ENCODE results near the gene NABP1.
"Not testable (repeated sequence)": the region's sequence is repeated elsewhere in the genome, so short reads cannot be mapped to it uniquely, and the experiment has no call there.

The NABP1 gene, protein sequence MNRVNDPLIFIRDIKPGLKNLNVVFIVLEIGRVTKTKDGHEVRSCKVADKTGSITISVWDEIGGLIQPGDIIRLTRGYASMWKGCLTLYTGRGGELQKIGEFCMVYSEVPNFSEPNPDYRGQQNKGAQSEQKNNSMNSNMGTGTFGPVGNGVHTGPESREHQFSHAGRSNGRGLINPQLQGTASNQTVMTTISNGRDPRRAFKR

DNA sequence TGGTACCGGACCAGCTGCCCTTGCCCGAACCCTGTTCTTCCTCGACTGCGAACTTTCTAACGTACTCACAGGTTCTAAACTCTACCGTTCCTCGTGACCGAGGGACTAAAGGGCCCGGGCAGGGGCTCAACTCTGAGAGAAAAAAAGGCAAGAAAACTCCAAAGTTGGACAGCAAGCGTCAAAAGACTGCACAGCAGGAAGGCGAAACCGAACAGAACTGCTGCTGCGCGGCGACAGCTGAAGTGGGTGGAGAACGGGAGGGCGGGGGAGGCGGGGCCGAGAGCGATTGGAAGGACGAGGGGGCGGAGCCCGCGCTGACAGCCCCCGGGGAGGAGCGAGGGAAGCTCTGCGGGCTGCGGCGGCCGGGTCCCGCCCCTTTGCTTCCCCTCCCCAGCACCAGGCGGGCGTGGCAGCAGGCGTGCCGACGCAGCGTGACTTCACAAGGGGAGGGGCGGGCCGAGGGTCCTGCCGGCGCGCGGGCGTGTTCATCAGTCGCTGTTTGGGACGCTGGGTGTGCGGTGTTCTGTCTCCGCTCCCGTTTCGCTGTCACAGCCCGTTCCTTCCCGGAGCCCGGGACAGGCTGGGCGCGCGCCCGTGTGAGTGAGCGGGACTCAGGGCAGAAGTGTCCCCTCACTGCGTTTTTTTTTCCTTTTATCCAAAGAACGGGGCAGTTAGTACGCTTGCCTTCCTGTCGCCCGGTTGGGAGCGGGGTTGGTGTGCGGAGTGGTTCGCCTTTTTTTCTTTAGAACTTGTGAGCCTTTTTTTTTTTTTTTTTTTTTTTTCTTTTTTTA lies at the start of gene NABP1:
NABP1 (plus strand) TSS at position 491 of the 791 bp plus-strand sequence. CDS start 479 bp downstream, outside the sequence.
- peak; percentile 94 for DNase-seq

DNA sequence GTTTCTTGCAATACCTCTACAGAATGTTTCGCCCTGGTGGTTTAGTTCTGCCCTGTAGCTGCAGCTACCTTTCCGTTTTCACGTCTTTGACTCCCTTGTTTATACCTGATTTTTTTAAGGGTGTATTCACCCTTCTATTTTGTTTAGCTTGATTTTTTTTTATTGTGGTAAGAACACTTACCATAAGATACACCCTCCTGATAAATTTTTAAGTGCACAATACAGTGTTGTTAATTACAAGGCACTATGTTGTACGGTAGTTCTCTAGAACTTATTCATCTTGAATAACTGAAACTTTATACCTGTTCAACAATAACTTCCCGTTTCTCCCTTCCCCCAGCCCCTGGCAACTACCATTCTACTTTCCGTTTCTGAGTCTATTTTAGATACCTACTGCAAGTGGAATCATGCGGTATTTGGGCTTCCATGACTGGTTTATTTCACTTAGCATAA lies 48.9 kb upstream of the NABP1 start:
- no peak for DNase-seq

DNA sequence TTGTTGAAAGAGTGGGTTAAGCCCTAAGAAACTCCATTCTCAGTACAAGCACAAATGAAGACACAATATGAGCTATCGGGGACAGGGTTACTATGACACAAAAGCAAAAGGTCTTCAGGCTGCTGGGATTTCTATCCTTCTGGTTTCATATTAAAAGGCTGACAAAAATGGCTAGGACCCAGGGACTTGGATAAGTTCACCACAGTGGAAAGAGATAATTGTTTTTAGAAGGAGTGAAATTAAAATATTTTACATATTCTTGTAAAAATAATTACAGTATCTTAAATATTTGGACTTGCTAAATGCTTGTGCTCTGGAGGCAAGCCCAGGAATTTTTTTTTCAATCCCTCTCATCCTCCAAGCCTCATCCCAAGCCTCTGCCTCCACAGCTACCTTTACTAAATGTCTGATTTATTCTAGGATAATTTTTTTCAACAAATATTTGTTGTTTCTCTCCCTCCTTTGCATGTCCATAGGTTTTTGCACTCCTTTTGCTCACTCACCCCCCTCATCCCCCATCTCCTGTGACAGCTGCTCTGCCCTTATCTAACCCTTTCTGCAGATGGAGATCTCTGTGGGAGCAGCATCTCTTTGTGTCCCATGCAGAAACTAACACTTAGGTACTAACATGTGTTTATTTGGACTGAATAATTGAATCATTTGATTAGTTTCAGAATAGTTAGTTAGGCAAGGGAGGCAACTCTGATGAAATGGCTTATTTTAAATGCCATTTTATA lies 47.8 kb upstream of the NABP1 start:
- DNase-seq, result no peak

DNA sequence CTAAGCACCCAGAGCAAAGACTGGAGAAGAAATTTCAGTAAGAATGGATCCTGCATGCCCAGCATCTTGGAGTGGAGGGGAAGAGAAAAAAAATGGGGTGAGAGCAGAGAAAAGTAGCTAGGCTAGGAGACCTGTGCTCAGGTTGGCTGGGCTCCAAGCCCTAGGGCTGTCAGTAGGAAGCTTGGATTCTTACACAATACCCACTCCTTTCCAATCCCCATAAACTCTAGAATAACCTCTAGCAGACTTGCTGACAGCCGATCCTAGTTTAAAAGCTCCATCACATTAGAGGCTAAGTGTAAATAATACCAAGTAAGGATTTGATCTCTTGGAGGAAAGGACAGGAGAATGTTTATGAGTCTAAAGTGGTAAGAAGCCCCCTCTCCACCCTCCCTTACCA lies 46.2 kb upstream of the NABP1 start:
- no peak for DNase-seq

DNA sequence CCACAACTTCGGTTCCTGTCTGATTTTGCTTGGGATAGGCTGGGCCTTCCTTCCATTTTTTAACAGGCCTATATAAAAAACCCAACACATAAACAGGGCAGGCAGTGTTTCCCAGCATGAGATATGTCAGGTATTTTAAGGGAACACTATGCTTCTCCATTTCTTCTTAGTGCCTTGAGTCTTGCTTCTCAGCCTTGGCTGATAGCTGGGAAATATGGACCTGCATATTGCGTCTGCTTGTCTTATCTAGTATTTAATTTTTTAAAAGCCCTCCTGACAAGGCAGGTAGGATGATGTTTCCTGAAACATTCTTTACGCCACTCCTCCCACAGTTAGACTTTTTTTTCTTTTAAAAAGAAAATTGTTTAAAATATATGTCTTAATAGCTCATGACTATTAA lies 45.5 kb upstream of the NABP1 start:
- no peak for DNase-seq

DNA sequence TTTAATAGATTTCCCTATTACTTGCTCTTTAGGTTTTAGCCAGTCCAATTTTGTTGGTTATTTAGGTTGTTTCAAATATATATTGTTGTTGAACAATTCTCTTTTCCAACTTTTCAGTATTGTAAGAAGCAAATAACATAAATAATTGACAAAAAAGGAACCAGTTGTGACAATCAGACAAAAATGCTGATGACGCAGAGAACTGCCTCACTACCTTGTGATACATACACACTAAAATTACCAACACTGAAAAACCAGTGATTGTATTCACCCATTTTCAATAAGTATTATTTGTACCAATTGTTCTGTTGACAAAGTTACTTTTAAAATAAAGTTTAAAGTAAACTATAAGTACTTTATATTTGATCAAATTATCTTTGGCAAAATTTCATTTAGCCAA lies 43.1 kb upstream of the NABP1 start:
- no peak for DNase-seq

DNA sequence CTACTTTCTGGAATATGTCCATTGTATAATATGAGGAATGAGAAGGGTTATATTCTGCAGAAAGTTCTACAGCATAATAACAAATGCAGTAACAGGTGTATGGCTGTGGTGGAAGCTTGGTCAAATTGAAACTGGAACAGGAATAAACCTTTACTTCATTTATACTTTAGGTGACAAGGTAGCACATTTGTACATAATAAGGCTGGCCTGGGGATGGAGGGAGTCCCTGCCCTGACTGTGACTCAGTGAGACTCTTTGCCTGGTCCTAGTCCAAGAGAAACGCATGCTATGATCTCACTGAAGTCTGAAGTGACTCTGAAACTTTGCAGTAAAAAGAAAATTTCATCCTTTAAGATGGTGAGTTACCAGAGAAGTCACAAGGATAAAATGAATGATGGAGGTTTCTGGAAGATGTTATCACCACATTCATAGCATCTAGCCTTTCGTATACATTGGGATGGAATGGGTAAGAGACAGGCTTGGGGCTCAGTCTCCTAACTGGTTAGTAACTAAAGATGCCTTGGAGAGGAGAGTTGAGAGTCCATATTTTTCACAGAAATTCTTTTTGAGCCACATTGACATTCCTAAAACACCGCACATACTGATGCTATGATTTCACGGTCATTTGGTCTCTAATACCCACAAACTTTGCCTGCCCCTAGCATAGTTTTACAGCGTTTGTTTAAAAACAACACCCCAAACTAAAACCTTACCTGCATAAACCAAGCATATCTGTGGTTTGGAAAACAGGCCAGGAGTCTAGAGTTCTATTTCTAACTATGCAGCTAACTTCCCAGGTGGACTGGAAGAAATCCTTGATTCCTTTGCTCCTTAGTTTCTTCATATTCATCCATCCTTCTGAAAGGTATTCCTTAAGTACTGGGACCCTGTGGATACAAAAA lies 42.4 kb upstream of the NABP1 start:
- no peak for DNase-seq

DNA sequence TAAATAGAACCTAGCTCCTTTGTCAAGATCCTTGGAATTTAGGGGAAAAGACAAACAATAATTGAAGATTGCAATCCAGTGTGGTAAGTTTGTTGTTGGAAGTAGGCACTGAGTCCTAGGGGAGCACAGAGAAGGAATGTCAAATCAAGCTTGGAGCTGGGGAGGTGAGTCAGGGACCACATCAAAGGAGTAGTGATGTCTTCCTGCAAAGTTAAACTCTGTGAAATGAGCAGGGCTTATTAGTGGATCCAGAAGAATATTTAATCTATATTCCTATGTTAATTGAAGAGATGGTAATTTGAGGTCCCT lies 41.7 kb upstream of the NABP1 start:
- DNase-seq, result no peak

DNA sequence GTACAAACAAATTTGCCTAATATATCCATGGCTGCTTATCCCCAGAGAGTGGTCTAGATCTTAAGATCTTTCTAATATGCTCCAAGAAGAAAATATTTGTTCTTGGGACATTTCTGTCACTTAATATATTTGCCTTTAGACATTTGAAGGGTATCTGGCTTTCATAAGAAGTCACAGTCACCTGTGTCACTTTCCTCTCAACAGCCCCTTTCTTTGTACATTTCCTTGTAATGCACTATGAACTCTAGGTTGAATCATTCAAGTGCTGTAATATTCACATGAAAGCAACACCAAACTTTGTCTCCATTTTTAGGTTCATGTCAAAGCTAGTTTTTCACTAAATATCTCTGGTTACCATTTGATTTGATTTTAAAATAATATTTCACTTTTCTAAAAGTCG lies 41.4 kb upstream of the NABP1 start:
- no peak for DNase-seq

DNA sequence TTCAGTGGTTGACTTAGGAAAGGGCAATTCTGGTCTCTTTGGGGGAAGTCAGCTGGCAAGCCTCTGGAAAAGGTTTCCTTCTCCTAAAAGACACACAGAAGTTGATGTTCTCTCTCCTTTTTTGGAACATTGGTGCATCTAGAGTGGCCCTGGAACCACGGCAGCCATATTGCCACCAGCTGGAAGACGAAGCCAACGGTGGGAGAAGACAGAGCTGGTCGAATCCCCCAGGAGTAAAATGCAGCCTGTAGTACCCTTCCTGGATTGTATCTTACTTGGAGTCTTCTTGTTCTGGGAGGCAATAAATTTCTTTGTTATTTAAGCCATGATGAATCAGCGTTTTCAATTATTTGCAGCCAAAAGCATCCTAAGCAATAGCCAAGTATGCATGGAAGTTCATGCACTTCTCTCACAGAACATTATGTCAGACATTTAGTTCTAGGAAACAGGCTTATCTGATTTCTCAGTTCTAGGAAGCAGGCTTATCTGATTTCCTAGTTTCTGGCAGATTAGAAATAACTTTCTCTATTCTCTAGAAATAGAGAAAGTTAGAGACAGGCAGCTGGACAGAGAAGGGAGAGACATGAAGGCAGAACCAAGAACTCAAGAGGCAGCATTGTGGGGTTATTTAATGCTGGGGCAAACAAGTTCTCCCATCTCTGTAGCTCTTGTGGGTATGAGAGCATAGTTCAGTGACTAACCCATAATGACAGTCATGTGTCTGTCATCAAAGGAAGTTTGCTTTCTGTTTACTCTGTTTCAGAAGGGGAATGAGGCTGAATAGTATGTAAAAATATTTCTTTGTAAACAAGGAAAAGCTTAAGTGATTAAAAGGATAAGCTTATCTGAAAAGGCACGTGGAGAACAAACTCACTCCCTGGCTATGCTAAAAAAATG lies 40.5 kb upstream of the NABP1 start:
- DNase-seq, result no peak

DNA sequence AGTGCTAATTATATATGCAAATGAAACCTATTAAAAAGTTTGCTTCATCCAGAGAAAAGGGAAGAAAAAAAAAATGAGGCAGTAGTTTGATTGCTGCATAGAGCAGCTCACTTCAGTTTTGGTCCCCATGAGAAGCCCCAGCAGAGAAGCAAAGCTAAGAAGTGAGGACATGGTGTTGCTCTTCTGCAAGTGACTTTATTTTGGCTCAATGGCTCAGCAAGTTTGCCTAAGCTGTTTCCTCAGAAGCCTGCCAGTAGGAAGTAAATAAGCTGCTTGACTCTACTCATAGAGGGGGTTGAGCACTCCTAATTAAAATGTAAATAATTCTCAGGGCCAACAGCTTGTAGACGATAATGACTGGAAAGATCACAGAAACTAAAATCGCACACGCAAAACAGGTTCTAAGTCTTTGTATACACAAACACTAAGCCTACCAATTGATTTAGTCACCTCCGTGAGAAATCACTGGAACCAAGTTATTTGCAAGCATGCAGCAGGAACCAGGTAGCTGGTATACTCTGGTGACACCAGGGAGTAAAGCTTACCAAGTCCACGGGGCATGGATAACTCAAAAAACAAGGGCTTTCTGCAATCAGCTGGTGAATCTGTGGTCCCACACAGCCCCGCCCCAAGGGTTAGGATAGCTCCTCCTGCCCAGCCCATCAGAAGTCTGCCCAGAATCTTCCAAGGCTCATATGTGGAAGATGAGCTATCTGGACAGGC lies 39.7 kb upstream of the NABP1 start:
- no peak for DNase-seq

DNA sequence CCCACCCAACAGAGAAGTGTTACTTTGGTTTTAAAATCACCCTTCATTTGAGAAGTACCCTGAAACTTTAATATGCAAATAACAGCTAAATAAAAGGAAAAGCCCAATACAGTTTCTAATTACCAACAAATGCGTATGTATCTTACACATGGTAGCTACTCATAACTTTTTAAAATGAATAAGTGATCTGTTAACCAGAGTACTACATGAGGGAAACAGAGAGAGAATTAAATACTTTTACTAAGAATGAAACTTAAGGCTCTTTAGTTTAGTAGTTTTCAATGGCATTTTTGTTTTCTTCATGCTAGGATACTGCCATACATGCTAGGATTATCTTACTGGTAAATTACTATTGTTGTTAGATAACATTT lies 39.1 kb upstream of the NABP1 start:
- DNase-seq, result no peak

DNA sequence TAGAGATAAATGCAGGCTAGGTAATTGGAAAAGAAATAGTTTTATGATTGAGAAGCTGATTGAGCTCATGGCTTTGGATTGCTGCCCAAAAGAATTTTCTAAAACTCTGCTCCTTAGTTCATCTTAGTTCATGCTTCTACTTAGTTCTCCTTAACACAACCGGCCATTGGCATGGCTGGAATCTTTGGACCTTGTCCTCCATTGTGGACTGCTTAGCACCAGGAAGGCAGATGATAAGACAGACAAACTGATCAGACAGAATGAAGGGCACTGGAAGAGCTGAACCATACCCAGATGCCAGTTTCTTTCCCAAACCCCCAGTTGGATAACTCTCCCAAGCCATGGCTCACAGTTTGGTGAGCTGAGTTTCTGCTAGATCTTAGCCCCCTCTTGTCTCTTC lies 36.3 kb upstream of the NABP1 start:
- no peak for DNase-seq

DNA sequence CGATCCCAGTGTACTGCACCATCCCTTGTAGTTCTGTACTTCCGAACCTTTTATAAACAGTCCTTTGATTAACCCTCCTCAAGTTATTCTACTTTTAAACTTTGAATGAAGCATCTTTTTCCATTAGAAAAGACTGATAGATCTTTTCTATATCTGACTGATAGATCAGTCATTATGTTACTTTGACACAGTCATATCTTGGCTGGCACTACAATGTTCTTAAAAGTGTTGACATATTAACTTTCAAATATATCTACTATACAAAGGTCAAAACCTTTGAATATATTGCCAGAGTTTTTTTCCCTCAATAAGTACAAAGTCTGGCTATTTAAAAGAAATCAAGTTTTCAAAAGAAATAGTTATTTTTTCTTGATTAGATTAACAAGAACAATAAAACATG lies 35.4 kb upstream of the NABP1 start:
- DNase-seq, result no peak

DNA sequence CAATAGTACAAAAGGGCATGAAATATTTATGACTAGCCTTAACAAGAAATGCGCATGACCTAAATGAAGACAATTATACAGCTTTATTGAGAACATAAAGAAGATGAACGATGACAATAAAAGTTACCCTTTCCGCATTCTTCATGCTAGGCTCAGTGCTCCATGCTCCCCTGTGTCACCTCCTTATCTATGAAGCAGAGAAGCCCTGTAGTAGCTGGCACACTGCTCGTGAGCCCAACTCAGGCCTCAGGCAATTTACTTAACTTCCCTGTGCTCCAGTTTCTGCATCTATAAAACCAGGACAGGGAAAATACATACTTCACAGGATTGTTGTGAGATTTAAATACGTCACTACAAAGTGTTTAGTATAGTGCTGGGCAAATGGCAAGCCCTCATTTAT lies 34.5 kb upstream of the NABP1 start:
- DNase-seq, result no peak

DNA sequence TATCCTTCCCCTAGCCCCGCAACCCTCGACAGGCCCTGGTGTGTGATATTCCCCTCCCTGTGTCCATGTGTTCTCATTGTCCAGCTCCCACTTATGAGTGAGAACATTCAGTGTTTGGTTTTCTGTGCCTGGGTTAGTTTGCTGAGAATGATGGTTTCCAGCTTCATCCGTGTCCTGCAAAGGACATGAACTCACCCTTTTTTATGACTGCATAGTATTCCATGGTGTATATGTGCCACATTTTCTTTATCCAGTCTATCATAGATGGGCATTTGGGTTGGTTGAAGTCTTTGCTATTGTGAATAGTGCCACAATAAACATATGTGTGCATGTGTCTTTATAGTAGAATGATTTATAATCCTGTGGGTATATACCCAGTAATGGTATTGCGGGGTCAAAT lies 33.3 kb upstream of the NABP1 start:
- not testable (repeated sequence) for DNase-seq

DNA sequence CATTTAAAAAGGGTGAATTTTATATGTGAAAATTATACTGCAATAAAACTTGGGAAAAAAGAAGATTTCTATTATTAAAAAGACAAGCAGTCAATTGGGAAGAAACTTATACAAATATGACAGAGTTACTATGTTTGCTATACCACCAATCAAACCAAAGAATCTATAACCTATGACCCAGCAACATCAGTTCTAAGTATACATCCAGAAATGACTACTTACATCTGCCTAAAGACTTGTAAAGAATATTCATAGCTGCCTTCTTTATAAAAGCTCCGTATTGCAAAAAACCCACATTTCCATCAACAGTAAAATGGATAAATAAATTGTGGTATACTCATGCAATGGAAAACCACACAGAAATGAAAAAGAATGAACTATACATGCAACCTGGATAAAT lies 32.9 kb upstream of the NABP1 start:
- no peak for DNase-seq

DNA sequence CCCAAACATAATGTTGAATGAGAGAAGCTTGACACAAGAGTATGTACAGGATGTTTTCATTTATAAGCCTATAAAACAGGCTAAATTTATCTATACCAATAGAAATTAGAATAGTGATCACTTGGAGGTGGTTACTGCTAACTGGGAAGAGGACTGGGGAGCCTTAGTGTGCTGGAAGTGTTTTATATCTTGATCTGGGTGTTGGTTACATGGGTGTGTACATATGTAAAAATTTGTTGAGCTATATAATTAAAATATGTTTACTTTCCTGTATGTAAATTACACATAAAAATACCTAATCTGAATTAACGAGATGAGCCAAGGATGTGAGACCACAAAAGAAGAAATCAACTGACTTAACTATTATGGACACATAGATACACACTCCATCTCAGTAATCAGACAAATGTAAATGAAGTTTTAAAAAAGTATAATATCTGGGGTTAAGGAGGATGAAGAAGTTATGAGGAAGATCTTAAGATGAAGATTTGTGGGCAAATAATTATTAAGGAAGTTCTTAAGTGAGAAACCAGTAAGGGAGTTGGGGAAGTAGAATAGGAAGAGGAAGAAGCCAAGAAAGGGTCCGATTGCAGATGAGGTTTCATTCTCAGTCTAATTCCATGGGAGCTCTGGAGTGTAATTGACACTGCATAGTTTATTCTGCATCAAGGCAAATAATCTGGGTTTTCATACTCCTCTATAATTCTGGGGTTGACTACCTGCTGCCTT lies 32.3 kb upstream of the NABP1 start:
- DNase-seq, result no peak

DNA sequence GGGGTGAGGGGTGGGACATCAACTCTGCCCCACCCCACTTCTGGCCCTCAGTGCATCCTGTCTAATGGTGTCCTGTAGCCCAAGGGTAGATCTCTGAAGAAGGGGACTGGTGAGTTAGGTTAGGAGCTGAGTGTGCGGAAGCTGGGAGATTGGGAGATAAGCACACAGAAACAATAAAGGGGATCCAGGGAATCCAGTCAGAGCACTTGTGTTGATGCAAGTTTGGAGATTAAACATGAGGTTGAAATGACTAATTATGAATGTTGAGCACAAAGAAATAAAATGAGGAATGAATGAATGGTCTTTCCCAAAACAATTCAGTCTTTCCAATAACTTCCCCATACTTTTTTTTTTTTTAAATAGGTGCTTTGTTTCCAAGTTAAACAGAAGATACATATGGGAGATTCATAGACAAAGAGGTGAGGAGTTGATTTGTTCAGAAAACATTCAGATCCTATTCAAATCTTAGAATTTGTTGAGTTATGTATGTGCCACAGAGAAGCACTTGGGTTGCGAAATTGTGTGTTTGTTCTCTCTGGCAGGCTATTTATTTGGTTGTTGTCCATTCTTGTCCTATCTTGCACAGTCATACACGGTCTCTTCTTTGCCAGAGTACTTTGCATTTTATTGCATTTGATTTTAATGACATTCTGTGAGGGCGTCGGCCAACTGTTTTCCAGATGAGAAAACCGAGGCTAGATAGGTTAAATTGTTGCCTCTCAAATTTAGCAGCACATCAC lies 31.6 kb upstream of the NABP1 start:
- DNase-seq, result no peak

DNA sequence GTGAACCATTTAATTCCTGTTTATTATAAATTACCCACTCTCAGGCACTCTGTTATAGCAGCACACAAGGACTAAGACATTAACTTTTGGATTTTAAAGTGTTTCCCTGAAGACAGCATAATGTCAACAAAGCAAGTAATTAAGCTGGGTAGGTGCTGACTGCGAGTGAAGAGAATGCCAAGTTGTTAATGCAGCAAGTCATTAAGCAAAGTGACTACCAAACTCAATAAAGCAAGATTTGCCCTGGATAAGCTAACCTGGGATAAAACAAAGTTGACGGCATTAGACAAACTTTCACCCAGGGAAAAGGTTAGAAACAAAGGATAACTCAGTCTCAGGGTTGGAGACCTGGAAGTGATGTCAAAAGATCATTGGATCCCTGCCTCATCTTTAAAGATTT lies 28.4 kb upstream of the NABP1 start:
- DNase-seq, result no peak

All from NCI-H524 (cell line).